ENCODE data around the gene CCDC92.

CCDC92 gene

DNA sequence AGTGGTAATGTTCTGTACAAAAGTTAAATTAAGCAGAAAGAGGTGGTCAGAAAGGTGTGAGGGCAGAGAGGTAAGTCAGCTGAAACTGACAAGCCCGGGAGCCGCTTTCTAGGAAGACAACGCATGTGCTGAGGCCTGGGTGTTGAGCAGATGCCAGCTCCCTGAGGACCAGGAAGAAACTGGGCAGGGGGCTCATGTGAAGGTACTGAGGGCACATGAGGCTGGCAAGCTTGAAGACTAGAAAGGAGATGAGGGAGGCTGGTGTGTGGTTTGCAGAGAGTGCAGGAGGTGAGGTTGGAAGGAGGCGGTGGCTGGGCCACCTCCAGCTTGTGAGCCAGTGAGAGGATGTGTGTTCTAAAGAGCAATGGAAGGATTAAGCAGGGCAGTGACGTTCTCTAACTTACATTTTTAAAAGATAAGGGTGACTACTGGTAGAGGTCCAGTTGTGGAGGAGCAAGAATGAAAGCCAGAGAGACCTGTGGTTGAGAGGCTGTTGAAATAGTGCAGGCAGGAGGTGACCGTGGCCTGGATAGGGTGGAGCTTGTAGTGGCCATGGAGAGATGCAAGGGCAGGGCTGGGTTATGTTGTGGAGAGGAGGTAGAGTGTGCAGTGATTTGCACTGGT lies 29.5 kb upstream of the CCDC92 start:
- DNase-seq: no peak

DNA sequence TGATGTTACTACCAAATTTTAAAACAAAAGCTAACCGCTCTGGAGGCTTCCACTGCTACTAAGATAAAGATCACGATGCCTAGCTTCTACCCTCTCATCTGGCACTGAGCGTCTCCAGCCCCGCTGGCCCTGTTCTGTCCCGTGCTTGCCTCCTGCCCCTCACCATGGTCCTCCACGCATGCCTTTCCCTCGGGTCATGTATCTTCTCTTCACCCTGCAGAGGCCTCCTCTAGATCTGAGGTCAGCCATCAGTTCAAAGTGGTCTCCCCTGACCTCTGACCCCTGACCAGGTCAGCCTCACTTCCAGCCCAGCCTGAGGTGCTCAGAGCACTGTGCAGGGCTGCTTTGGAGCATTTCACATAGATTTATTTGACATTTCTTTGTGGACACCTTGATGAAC lies 28.7 kb upstream of the CCDC92 start:
- DNase-seq: no peak

DNA sequence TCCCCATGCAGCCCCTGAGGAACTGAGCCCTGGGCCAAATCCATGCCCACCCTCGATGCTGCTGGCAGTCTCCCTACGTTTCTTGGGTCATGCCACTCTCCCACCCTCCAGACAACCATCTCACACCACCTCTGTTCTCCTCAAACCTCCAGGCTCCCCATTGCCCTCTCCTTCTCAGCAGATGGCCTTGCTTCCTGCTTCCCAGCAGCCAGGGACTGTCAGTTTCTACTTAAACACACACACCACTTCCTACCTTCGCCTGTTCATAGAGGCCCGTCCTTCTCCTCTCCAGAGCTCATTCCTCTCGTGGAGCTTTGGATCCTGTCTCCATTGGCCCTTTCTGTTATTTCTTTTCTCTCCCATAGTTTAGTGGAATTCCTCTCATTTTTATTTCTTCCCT lies 27.5 kb upstream of the CCDC92 start:
- DNase-seq: no peak

DNA sequence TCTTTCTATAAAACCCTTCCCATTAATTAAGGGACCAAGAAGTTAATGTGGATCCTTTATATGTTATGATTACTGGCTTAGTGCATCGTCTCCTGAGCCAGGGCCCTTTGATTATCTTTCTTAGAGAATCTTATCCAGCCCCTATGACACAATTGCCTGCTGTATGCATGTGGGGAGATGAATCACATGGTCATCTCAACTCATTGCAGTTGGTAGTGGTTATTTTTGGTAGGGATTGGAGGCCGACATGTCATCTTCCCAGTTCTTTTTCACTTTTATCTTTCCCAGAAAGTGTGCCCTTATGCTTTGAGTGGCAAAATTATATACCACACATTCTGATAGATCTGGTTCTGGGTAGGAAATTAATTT lies 26.3 kb upstream of the CCDC92 start:
- DNase-seq: no peak

DNA sequence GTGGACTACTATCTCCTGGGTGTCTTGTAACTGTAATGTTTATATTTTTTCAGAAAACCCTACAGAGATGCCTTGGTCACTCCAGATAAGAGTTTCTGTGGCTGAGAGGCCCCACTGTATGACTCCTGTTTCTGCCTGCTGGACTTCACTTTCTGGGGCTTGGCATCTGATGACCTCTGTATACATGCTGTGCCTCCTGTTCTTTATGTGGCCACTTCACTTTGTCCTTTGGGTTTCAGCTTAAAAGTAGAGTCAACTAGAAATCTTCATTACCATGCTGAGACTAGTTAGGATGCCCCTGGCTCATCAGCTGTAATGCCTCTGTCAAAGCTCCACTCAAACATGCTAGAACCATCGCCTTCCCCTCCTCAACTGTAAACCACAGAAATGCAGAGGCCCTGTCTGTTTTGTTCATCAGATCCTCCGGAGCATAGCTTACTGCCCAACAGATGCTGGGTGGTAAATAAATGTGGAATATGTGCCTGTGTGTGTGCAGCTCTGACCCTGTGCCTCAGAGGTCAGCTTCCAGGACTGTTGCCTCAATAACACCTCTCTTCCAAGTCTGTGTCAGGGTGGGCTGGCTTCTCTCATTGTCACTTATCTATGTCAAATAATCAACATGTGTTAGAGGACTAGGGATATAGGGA lies 25.8 kb upstream of the CCDC92 start:
- DNase-seq: no peak

DNA sequence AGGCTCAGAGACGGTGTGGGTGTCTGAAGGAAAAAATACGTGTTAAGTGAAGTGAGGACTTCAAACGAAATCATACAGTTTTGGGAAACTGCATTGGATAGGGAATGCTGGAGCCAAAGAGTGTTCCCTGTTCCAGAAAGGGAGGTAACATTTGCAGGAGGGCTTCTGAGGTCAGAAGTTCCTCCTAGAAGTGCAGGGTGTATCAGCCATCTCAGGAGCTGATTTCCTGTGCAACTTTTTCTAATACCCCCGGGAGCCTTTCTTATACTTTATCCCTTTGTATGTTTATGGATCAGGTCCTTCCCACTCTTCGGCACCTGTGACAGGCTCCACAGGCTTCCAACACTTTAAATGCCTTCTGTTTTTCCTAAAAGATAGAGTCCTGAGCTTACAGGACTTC lies 25.3 kb upstream of the CCDC92 start:
- DNase-seq: no peak

DNA sequence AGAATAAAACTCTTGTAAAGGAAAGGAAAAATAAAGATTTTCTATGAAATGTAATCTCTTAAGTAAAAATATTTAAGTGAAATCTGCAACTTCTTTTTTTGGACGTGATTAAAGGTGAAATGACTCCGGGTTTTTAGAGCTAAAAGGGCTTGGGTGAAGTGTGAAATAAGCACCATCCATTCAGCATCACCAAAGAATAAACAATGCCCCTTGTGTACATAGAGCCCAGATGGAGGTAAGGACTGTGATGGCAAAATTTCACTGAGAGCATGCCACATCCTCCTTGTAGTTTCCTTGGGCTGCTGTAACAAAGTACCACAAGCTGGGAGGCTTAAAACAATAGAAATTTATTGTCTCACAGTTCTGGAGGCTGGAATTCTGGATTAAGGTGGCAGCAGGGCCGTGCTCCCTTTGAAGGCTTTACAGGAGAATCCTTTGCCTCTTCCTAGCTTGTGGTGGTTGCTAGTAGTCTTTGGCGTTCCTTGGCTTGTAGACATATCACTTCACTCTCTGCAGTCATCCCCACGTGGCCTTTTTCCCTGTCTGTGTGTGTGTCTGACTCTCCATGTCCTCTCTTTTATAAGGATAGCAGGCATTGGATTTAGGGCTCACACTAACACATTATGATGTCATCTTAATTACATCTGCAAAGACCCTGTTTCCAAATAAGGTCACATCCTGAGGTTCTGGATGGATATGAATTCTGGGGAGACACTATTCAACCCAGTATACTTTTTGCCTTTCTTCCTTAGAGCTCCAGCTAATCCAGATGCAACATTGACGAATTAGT lies 24.6 kb upstream of the CCDC92 start:
- no peak for DNase-seq

DNA sequence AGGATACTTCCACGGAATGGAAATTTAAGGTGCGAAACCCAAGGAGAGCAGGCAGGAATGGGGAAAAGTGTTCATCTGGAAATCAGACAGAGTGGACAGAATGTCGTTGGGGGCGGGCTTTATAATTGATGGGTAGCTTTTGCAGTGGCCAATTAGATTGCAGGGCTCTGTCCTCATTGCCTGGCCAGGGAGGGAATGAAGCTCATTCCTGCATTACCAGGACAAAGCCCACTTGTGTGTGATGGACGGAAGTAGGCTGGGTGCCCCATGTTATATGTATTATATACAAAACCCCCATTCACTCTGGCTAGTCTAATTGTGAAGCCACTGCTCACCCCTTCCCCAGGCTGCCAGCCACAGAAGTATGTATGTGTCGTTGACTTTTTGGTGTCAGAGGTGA lies 23.9 kb upstream of the CCDC92 start:
- no peak for DNase-seq

DNA sequence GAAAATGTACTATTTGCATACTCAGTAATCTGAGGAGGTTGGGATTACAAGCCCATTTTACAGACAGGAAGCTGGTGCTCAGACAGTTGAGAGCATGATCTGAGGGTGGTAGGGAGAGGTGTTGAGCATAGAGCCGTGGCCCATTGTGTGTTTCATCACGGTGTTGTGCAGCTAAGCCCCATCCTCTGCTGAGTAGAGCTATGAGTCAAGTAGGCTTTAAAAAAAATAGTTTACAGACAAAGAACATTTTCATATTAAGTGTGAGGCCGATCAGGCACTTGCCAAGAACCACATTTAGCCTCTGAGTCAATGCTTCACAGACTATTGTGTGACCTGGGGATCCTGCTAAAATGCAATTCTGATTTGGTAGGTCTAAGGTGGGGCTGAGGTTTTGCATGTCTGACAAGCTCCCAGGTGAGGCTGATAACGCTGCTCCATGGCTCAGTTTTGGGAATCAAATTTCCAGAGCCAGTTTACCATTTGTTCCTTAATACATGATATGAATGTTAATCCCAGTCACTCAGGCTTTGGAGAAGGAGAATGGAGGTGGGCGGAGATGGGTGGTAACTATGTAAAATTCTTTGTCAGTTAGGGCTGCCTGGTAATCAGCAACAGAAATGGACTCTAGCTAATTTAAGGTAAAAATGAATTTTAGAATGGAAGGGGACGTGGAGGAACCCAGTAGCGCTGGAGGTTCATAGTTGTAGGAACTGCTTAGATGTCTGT lies 22.6 kb upstream of the CCDC92 start:
- no peak for DNase-seq

DNA sequence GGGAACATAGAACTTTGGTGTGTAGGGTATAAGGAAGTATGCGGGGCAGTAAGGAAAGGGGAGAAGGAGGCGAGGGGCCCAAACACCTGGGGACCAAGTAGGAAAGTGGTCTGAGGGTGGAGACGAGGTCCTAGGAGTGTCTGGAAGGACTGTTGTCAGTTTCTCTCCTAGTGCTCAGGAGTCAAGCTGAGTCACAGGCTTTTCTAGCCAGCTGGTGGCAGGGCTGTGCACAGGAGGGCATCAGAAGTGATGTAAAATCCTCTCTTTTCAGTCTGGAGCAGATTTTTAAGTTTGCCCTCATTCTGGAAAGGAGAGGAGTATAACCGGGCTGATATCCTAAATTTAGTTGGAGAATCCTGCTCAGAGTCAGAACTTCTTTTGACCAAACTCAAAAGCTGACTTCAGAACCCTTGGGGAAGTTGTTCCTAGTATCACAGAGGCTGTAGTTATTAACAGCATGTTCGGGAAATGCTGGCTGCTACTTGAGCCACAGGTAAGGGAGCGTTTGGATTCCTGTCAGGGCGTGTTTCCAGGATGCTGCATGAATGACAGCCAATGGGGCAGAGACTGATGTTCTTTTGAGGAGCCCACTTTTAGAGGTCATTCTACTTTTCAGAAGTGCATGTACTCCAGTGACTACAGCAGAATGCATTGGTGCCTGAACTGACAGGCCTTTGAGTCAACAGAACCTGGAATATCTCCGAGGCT lies 19.6 kb upstream of the CCDC92 start:
- DNase-seq: no peak

DNA sequence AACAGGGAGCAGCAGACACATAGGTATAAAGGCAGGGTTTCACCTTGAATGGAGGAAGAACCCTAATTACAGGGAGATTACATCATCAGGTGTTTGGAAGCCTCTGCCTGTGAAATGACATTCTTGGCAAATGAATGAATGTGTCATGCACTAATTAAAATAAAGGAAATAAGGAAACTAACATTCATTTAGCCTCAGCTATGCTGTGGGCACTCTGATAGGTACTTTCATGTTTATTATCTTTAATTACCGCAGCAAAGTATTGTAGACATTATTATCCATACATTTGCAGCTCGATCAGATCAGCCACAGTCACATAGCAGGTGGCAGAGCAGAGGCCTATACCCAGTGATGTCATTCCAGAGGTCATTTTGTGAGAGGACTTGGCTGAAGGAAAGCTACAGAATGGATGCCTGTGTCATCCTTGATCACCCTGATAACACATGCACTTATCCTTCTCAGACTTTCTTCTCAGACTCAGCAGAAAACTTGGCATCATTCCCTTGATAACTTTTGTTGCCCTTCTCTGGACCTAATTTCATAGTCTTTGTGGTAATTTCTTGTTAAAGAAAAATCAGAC lies 18.8 kb upstream of the CCDC92 start:
- no peak for DNase-seq

DNA sequence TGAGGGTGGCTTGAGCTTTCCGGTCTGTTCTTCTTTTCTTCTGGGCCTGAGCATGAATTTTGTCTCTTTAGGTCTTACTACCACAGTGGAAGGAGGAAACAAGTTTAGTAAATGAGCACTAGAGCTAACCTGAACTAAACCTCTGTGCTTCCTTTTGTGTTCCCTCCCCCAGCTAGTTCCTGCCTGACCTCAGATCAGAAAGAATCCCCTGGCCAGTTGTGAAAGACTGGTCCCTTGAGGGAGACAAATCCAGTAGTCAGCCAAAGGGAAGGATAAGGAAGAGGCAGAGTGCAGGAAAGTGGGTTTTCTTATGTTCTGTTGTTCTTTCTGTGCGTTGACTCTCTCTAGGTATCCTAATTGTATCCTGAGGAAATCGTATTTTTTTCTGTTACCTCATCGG lies 17.9 kb upstream of the CCDC92 start:
- DNase-seq: no peak

DNA sequence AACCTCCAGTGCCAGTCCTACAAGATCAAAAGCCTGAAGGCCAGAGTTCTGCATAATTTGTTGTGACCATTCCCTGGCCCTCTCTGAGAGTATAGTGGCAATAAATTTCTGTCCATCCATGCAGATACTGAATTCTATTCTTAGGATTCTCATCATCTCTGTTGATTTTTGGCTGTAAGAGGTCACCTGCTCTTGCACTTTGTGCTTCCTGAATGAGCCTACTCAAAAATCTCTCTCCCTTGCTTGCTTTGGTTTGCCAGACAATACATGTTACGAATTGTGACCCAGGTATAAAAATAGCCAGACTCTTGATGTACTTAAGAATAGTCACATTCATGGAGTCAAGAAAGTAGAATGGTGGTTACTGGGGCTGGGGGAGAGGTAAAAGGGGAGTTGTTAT lies 17.1 kb upstream of the CCDC92 start:
- no peak for DNase-seq

DNA sequence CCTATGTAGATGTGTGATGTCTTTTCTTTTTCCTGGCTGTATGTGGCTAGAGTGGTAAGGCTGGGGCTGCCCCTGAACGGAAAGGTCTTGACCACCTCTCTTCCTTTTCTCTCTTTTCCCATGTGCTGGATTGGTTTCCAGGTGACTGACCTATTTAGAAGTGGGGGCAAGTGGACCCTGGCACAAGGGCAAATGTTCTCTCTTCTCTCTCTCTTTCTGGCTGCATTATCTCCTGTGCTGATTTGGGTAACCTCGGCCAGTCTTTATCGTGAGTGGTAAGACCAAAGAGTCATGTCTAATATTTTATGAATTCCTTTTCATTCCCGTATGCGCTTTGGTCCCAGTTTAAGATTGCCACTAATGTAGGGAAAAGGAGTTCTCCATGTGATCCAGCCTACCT lies 16.5 kb upstream of the CCDC92 start:
- DNase-seq: no peak

DNA sequence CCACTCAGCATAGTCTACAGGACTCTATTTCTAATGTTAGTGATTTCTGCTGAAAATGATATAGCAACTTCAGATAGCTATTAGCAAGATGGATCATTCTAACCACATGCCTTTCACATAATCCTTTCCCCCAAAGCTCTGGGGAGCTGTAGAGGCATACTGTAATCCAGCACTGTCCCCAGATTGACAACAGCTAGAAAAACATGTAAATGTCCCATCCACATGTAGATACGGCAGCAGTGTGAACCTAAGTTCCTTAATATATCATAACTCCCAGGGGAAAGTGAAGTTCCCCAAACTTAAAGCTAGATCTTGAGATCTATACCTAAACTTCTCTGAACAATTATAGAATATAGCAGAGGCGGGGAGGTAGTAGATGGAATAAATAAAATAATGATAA lies 14.4 kb upstream of the CCDC92 start:
- DNase-seq: no peak

DNA sequence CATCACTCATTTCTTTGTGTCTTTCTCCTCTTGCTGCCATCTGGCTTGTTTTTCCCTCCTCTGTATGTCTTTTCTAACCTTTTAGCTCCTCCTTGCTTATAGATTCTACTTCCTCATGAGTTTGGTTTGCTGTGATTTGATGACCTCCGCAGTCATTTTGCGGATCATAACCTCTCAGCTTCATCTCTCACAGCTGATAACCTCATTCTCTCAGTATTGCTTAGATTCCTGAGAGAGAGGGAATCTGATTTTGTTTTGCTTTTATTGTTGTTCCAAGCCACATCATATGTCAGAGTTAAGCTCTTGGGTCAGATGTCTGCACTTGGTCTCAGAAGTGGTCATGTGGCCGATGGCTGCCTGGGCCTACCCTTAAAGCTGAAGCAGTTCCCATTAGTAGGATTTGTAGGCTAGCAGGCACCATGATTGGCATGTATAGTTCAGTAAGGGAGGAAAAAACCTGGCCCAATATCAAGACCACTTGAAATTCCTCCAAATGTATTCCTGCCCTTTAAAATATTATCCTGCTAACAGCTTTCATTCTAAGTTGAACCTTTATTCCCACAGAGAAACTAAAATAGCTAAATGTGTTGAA lies 13.8 kb upstream of the CCDC92 start:
- no peak for DNase-seq

DNA sequence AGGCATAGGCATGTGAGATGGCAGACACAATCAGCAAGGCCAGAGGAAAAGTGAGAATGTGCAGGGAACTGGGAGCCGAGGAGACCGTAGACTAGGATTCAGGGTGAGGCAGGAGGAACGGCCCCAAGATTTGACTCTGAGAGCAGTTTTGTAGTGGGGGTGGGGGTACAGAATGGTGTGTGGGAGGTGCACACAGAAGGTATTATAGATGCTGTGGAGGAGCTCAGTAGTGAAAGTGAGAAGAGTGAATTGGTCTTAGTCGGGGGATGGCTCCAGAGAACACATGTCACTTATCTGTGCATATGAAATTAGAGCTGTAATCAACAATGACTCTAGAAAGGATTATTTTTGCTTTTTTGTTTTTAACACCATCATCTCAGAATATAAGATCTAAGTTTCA lies 12.3 kb upstream of the CCDC92 start:
- no peak for DNase-seq

DNA sequence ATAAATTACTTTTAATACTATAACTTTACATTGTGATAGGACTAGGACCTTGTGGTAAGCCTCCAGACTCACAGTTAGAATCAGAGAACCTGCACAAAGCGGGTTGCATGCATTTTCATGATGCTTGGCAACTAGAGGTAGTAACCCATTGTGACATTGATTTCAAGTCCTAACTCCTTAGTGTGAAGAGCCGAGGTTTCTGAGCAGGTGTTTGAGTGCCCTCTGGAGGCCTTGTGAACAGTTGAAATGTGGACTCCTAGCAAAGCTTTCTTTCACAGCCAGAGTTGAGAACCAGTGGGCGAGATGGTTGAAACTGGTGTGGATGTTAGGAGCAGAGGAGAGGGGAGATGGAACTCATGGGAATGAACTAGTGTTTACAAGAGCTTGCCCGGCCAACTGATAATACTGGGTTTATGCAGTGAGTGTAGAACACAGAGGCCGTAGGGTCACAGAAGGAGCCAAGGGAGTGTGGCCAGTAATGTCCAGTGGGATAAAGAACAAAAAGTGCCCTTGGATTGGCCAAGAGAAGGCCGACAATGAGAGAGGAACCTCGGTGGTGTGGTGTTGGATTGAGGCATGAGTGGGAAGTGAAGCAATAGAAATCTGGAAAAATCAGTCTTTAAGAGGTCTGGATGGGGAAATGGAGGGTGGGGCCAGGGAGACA lies 11.3 kb upstream of the CCDC92 start:
- DNase-seq: peak in 4 of 5 donors; percentile 11 to 57 (median 25)

DNA sequence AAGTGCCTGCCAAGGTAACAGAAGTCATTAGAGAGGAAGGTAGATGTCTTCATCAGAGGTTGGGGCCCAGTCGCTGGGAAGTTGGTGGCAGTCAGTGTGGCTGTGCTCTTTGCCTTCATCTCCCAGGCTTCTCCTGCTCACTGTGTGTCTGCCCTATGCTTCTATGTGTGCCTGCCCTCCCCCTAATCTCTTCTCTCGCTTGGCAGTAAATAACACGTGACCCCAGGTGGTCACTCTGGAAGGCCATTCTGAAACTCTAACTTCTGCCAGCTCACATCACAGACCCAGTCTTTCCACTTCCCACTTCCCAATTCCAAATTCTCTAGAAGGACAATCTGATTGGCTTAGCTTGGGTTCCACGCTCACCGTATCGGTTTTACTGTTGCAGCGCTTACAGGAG lies 9.6 kb upstream of the CCDC92 start:
- DNase-seq: no peak

DNA sequence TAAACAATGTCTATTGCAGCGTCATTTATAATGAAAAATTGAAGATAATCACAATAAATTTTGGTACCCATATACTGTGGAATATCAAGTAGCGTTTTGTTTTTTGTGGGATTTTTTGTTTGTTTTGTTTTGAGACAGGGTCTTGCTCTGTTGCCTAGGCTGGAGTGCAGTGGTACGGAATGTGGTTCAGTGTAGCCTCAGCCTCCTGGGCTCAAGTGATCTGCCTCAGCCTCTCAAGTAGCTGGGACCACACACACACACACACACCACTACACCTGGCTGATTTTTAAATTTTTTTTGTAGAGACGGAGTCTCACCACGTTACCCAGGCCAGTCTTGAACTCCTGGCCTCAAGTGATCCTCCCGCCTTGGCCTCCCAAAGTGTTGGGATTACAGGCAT lies 6.9 kb upstream of the CCDC92 start:
- DNase-seq: no peak

DNA sequence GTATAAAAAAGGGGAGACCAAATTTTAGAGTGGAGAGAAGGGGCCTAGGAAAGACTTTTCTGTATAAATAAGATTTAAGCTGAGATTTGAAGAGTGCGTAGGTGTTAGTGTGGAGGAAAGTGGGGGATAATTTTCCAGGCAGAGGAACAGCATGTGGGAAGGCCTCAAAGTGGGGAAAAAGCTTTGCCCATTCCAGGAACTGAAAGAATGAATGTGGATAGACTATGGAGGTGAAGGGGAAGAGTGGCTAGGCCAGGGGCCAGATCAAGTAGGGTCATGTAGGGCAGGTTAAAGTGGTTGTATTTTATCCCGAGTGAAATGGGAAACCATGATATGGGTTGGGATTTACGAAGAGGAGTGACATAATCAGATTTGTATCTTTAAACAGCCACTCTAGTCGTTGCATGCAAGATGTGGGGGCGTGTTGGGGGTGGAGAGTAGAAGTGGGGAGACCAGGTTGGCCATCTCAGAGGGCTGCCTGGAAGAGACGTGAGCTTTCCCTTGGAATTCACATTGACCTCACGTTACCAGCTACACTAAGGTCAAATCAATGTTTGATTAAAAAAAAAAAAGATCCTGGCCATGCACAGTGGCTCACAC lies 3.7 kb upstream of the CCDC92 start:
- DNase-seq: no peak
